ENCODE data around the gene ADAT2. TPM values are rescaled to one million over a fixed set of nuclear protein-coding genes. Genes with fewer than 3 reads are reported as not detected.

Gene ADAT2
- total RNA-seq, 1 donor from 2014 or later: 6.2 TPM

GRCh38 chr6:143431226-143431625 lies 19.3 kb downstream of the ADAT2 start:
- no peak for TF ChIP-seq CTCF (IDR thresholded peaks at IDR 0.05)
- Histone ChIP-seq H3K4me1 (no peaks in the 10 kb centered on the region), H3K27me3 (ENCODE audit: low read depth) (no peaks in the 10 kb centered on the region), H3K36me3 (no peaks in the 10 kb centered on the region), H3K4me3 (no peak overlapping the region), H3K9me3 (no peaks in the 10 kb centered on the region), H3K27ac (no peak overlapping the region)
- DNase-seq (no peak), ATAC-seq (no peak)
- intact Hi-C loops (cut with DNase I): no loop called here

- no peak for TF ChIP-seq CTCF (IDR thresholded peaks at IDR 0.05)
- ATAC-seq (peak in 1 of 2 donors; percentile 18), DNase-seq (no peak)
- Histone ChIP-seq H3K4me3 (no peak overlapping the region), H3K27me3 (ENCODE audit: low read depth) (no peaks in the 10 kb centered on the region), H3K27ac (no peak overlapping the region), H3K4me1 (no peaks in the 10 kb centered on the region), H3K36me3 (no peaks in the 10 kb centered on the region), H3K9me3 (no peaks in the 10 kb centered on the region)
- intact Hi-C loops (cut with DNase I): no loop called here
Observed at GRCh38 chr6:143429970-143430369, 20.5 kb downstream of the ADAT2 start.

- Histone ChIP-seq H3K4me3 (no peak overlapping the region), H3K36me3 (no peaks in the 10 kb centered on the region), H3K4me1 (no peaks in the 10 kb centered on the region), H3K27ac (no peak overlapping the region), H3K27me3 (ENCODE audit: low read depth) (no peaks in the 10 kb centered on the region), H3K9me3 (no peaks in the 10 kb centered on the region)
- TF ChIP-seq CTCF (IDR thresholded peaks at IDR 0.05): peak; percentile 95
- intact Hi-C loops (cut with DNase I): no loop called here
- ATAC-seq (peak; percentile 95 to 97), DNase-seq (peak; percentile 77)
Observed at GRCh38 chr6:143427109-143427817, 23.2 kb downstream of the ADAT2 start.

- Histone ChIP-seq H3K36me3 (no peaks in the 10 kb centered on the region), H3K9me3 (no peaks in the 10 kb centered on the region), H3K27ac (no peak overlapping the region), H3K4me1 (no peaks in the 10 kb centered on the region), H3K4me3 (no peak overlapping the region), H3K27me3 (ENCODE audit: low read depth) (no peaks in the 10 kb centered on the region)
- intact Hi-C loops (cut with DNase I): no loop called here
- ATAC-seq: no peak
- DNase-seq: no peak
- TF ChIP-seq CTCF (IDR thresholded peaks at IDR 0.05): no peak
Observed at GRCh38 chr6:143426026-143426425, 24.5 kb downstream of the ADAT2 start.

- Histone ChIP-seq H3K4me3 (no peak overlapping the region), H3K4me1 (no peaks in the 10 kb centered on the region), H3K9me3 (no peaks in the 10 kb centered on the region), H3K36me3 (no peaks in the 10 kb centered on the region), H3K27me3 (ENCODE audit: low read depth) (no peaks in the 10 kb centered on the region), H3K27ac (no peak overlapping the region)
- intact Hi-C loops (cut with DNase I): no loop called here
- ATAC-seq: no peak
- DNase-seq: no peak
- no peak for TF ChIP-seq CTCF (IDR thresholded peaks at IDR 0.05)
Observed at GRCh38 chr6:143419526-143419925, 31.0 kb downstream of the ADAT2 start.
